ENCODE measurements around the gene ZNF445.

GRCh38 chr3:44439499-44440295, 37.8 kb downstream of the ZNF445 start:
- TF ChIP-seq CTCF (IDR thresholded peaks at IDR 0.05) = no peak
- TF ChIP-seq REST (IDR thresholded peaks at IDR 0.05; ENCODE audit: insufficient read depth in 1 of 2, low read depth in 2 of 2, low read length in 1 of 2) = no peak
- TF ChIP-seq POLR2AphosphoS5 (IDR thresholded peaks at IDR 0.05; ENCODE audit: low read depth, low read length) = no peak
- no peak for TF ChIP-seq SIN3A (IDR thresholded peaks at IDR 0.05; ENCODE audit: borderline replicate concordance, insufficient read depth, low read depth, low read length)

Data from Panc1 (cell line).